DND-41 (cell line): Measurements from ENCODE around the gene RNF13.

ENCODE experiments used
- ATAC-seq: fragments of 200-7000 bp; cut with Tn5 transposase; 3 replicates; pipeline ENCODE4 v1.9.1; 2021; ENCODE audit warnings: low read depth; ENCODE audit not compliant: insufficient read depth
- DNase-seq: peaks from one replicate; pipeline ENCODE4 v3.0.0-alpha.2; 2020
- H2AFZ ChIP-seq: 2 replicates; pipeline ENCODE4 v1.6.0; 2012; ENCODE audit warnings: low read depth, low read length
- H3K27ac ChIP-seq: 2 replicates; pipeline ENCODE4 v1.5.1; 2012; ENCODE audit warnings: low read length, inconsistent platforms
- H3K27me3 ChIP-seq: fragments of 200-600 bp; sonication (generic); 2 replicates; pipeline ENCODE4 v1.6.0; 2012; ENCODE audit warnings: low read length, mild to moderate bottlenecking, inconsistent platforms; ENCODE audit not compliant: insufficient read depth, poor library complexity
- H3K36me3 ChIP-seq: 2 replicates; pipeline ENCODE4 v1.5.1; 2012; ENCODE audit warnings: low read length, inconsistent platforms; ENCODE audit not compliant: insufficient read depth
- H3K4me1 ChIP-seq: 2 replicates; pipeline ENCODE4 v1.5.1; 2012; ENCODE audit warnings: mild to moderate bottlenecking, low read length; ENCODE audit not compliant: insufficient read depth
- H3K4me2 ChIP-seq: 2 replicates; pipeline ENCODE4 v1.6.0; 2012; ENCODE audit warnings: mild to moderate bottlenecking, moderate library complexity, low read length, inconsistent platforms; ENCODE audit not compliant: insufficient read depth
- H3K4me3 ChIP-seq, 2 experiments: fragments of 200-600 bp in 1 of 2; shearing (Covaris generic) in 1 of 2; 2 replicates each; pipeline ENCODE4 v1.5.1; 2012 to 2016; ENCODE audit warnings: inconsistent platforms in 2 of 2, low read length in 2 of 2, mild to moderate bottlenecking in 2 of 2, low read depth in 1 of 2, moderate library complexity in 1 of 2
- H3K79me2 ChIP-seq: 2 replicates; pipeline ENCODE4 v1.6.0; 2012; ENCODE audit warnings: low read length, inconsistent platforms; ENCODE audit not compliant: insufficient read depth
- H3K9ac ChIP-seq: 2 replicates; pipeline ENCODE4 v1.6.0; 2012; ENCODE audit warnings: low read depth, mild to moderate bottlenecking, inconsistent platforms, low read length, moderate library complexity
- H3K9me3 ChIP-seq: 2 replicates; pipeline ENCODE4 v1.5.1; 2012; ENCODE audit warnings: low read length, moderate library complexity, mild to moderate bottlenecking, inconsistent platforms; ENCODE audit not compliant: insufficient read depth, severe bottlenecking
- H4K20me1 ChIP-seq: 2 replicates; pipeline ENCODE4 v1.6.0; 2012; ENCODE audit warnings: low read length; ENCODE audit not compliant: insufficient read depth
- EZH2 ChIP-seq: IDR thresholded peaks from 3 replicates; pipeline ENCODE4 v1.6.1; 2012; ENCODE audit warnings: borderline replicate concordance, low read depth, mild to moderate bottlenecking, moderate library complexity, low read length, inconsistent platforms; ENCODE audit not compliant: severe bottlenecking
- TF ChIP-seq, protein P1 (sequence below): IDR thresholded peaks from 2 replicates; pipeline ENCODE4 v1.5.1; 2012; ENCODE audit warnings: borderline replicate concordance, low read length, moderate library complexity, mild to moderate bottlenecking; ENCODE audit not compliant: poor library complexity, severe bottlenecking; ENCODE audit errors: extremely low read depth

The RNF13 gene

DNA sequence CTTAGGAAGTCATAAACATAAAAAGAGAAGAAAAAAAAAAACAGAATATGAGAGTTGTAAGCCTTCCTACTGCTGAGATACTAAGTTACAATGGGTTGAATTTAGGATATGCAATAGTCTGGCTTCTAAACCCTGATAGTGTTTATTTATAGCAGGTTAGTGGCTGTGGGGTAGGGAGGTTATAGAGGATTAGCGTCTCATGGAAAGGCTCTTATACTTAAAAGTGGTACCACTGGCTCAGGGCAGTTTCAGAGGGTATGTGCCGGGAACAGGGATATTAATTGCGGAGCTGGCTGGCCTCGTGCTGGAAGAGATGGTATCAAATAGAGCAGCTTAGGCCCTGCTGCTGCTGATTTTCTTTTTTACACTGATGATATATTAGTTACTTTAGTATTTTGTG, 96.9 kb downstream of the RNF13 start:
- Histone ChIP-seq H2AFZ (no peak overlapping the region), H3K36me3 (peaks cover 6% of the 10 kb centered on the region), H3K4me1 (no peaks in the 10 kb centered on the region), H3K4me2 (no peak overlapping the region), H3K27me3 (no peaks in the 10 kb centered on the region), H3K79me2 (no peaks in the 10 kb centered on the region), H3K27ac (no peak overlapping the region), H3K9ac (no peak overlapping the region), H3K4me3 (no peak overlapping the region), H3K9me3 (no peaks in the 10 kb centered on the region), H4K20me1 (no peaks in the 10 kb centered on the region)
- no peak for ATAC-seq
- DNase-seq: no peak
- TF ChIP-seq, protein P1, sequence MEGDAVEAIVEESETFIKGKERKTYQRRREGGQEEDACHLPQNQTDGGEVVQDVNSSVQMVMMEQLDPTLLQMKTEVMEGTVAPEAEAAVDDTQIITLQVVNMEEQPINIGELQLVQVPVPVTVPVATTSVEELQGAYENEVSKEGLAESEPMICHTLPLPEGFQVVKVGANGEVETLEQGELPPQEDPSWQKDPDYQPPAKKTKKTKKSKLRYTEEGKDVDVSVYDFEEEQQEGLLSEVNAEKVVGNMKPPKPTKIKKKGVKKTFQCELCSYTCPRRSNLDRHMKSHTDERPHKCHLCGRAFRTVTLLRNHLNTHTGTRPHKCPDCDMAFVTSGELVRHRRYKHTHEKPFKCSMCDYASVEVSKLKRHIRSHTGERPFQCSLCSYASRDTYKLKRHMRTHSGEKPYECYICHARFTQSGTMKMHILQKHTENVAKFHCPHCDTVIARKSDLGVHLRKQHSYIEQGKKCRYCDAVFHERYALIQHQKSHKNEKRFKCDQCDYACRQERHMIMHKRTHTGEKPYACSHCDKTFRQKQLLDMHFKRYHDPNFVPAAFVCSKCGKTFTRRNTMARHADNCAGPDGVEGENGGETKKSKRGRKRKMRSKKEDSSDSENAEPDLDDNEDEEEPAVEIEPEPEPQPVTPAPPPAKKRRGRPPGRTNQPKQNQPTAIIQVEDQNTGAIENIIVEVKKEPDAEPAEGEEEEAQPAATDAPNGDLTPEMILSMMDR: no peak
- TF ChIP-seq EZH2: no peak

DNA sequence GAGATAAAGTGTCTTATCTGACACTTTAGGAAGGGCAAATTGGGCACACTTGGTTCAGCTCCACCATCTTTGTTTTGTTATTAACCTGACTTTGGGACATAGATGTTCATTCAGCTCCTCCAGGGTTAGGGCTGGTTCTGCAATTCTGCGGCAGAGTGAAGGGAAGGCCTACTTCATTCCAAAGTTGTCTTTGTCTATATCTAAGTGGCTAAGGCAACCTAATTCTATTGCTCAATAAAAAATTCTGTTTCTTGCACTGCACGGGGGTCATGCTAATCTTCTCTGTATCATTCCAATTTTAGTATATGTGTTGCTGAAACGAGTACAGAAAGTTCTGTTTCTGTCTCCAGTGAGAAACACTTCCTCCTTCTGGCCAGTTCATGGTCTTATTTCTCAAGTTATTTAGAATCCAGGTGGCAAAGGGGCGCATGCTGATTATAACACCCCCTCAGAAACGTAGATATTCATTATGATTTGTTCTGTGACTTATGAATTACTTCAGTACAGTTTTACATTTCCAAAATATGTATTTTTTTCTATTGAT, 104.2 kb downstream of the RNF13 start:
- Histone ChIP-seq H3K27me3 (no peaks in the 10 kb centered on the region), H3K79me2 (no peaks in the 10 kb centered on the region), H3K9ac (no peak overlapping the region), H3K4me3 (no peak overlapping the region), H4K20me1 (no peaks in the 10 kb centered on the region), H3K4me2 (no peak overlapping the region), H3K4me1 (no peaks in the 10 kb centered on the region), H3K36me3 (peaks cover 13% of the 10 kb centered on the region), H2AFZ (no peak overlapping the region), H3K27ac (no peak overlapping the region), H3K9me3 (no peaks in the 10 kb centered on the region)
- no peak for TF ChIP-seq EZH2
- TF ChIP-seq, protein P1: no peak
- no peak for DNase-seq
- no peak for ATAC-seq

DNA sequence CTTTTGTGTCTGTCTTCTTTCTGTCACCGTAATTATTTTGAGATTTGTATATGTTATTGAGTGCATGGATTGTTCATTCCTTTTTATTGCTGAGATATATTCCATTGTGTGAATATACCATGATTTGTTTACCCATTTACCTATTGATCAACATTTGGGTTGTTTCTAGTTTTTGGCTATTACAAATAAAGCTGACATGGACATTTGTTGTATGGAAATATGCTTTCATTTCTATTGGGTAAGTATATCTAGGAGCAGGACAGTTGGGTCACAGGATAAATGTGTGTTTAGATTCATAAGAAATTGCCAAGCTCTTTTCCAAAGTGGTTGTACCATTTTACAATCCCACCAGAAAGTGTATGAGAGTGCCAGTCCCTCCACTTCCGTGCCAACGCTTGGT, 106.5 kb downstream of the RNF13 start:
- Histone ChIP-seq H3K9me3 (no peaks in the 10 kb centered on the region), H3K36me3 (peaks cover 13% of the 10 kb centered on the region; the same call in 1 of the 2 replicates), H3K27me3 (no peaks in the 10 kb centered on the region), H3K4me1 (no peaks in the 10 kb centered on the region), H3K4me3 (no peak overlapping the region), H4K20me1 (no peaks in the 10 kb centered on the region), H2AFZ (no peak overlapping the region), H3K79me2 (no peaks in the 10 kb centered on the region), H3K4me2 (no peak overlapping the region), H3K9ac (no peak overlapping the region), H3K27ac (no peak overlapping the region)
- ATAC-seq: no peak
- TF ChIP-seq, protein P1: no peak
- no peak for TF ChIP-seq EZH2
- no peak for DNase-seq
